ENCODE measurements around the gene HYLS1.
"Not testable (repeated sequence)": the region's sequence is repeated elsewhere in the genome, so short reads cannot be mapped to it uniquely, and the experiment has no call there.

Gene HYLS1, protein sequence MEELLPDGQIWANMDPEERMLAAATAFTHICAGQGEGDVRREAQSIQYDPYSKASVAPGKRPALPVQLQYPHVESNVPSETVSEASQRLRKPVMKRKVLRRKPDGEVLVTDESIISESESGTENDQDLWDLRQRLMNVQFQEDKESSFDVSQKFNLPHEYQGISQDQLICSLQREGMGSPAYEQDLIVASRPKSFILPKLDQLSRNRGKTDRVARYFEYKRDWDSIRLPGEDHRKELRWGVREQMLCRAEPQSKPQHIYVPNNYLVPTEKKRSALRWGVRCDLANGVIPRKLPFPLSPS

DNA sequence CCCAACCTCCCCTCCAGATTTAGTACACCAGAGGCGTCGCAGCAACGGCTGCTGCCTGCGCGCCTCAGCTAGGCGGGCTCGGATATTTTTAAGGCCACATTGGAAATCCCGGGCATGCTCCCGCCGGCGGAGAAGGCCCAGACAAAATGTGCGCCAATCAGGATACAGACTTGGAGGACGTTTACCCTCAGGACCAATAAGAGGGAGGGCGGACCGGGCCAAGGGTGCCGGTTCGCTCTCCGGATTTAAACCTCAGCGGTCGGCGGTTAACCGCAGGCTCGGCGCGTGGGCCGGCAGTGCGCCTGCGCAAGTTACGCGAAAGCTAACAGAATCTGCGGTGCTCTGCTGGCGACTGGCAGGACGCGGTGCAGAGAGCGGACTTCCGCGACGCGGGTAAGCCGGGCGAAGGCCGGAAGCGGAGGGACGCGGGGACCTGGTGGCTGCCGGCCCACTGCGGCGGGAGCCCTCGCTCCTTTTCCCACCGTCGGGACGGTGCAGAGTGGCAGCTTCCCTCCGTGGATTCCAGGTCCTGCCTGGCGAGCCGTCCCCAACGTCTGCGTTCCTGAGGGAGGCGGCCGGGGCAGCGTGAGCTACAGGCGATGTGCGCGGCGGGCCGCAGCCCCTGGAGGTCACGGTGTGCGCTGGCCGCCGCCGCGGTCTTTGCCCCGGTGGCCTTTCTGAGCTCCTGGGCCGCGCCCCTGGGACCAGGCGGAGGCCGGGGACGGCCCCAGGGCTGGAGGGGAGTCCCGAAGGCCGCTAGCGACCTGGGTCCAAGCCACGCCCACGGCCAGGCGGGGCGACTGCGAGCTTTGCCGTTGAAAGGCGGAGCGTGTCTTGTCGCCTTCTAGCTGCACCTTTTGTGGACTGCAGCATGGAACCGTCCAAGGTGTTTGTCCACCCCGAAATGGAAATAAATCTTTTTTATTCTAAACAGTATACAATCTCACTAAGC lies at the start of gene HYLS1:
Gene HYLS1, plus strand, starts transcription at position 296 of the 952 bp plus-strand sequence. CDS start 11,701 bp downstream, outside the sequence.
- peak; percentile 91 for DNase-seq

DNA sequence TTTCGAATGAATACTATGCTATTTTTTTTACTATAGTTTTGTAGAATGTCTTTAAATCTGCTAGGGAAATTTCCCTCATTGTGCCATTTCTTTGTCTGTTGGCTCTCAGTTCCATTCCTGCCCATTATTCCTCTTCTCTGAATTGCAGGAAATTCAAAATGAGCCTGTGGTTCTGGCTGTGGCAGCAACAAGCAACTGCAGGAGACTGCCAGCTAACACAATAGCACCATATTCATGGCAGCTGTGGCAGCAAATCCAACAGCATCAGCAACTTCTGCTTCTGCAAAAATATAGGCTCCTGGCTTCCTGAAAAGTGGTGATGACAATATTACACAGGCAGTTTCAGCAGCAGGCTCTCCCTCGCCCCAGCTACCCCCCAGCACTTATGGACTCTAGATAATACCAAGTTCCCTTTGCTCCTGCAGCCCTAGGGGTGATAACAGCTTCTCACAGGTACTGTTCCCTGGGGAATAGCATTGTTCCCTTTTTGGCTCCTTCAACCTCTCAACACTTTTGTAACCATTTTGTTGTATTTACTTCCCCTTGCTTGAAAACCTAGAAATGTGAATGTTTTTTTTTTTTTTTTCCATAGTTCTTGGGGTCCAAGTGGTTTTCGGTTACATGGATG lies 45.0 kb upstream of the HYLS1 start:
- DNase-seq, result no peak

DNA sequence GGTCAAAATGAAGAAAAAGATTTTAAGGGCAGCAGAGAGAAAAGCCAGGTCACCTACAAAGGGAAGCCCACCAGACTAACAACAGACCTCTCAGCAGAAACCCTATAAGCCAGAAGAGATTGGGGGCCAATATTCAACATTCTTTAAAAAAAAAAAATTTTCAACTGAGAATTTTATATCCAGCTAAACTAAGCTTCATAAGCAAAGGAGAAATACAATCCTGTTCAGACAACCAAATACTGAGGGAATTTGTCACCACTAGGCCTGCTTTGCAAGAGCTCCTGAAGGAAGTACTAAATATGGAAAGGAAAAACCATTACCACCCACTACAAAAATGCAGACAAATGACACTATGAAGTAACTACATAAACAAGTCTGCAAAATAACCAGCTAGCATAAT lies 41.3 kb upstream of the HYLS1 start:
- DNase-seq, result no peak

GRCh38 chr11:125857670-125858069 lies 29.8 kb upstream of the HYLS1 start:
- not testable (repeated sequence) for DNase-seq

DNA sequence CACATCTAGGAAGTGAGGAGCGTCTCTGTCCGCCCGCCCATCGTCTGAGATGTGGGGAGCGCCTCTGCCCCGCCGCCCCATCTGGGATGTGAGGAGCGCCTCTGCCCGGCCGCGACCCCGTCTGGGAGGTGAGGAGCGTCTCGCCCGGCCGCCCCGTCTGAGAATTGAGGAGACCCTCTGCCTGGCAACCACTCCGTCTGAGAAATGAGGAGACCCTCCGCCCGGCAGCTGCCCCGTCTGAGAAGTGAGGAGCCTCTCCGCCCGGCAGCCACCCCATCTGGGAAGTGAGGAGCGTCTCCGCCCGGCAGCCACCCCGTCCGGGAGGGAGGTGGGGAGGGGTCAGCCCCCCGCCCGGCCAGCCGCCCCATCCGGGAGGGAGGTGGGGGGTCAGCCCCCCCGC lies 24.7 kb upstream of the HYLS1 start:
- DNase-seq, result not testable (repeated sequence)

- DNase-seq, result not testable (repeated sequence)
Observed at GRCh38 chr11:125865354-125865753, 22.1 kb upstream of the HYLS1 start.

- no peak for DNase-seq
Observed at GRCh38 chr11:125869521-125869920, 17.9 kb upstream of the HYLS1 start.

DNA sequence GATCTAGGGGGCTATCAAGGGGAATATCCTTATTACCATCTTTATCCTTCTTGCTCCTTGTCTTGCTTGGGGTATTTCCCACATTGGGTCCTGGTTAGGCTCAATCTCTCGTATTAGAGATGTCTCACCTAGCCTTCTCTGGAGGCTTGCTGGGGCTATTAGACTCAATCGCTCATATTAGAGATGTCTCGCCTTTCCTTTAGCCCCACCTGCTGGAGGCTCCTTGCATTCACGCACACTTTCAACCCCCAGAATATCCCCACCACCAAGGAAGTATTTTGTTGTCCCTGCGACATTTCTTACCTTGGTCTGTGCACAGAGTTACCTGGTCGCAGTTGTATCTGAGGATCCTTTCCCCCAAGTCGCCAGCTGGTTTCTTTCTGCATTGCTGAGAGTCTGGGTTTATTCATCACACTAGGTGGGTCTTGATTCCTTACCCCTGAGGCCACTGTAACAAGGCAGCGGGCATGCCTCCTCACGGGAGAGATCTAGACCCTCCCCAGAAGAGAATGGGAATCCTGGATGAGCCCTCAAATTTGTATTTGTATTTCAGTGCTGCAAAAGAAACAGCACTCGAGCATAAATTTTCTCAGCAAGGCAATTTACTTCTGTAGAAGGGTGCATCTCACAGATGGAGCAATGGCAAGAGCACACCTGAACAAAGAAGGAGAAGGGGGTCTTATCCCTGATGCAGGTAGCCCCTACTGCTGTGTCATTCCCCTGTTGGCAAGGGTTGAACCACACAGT lies 15.9 kb upstream of the HYLS1 start:
- DNase-seq, result no peak

GRCh38 chr11:125872138-125872491 lies 15.4 kb upstream of the HYLS1 start:
- DNase-seq, result no peak

GRCh38 chr11:125873881-125874555 lies 13.4 kb upstream of the HYLS1 start:
- DNase-seq, result no peak

GRCh38 chr11:125874556-125875124 lies 12.8 kb upstream of the HYLS1 start:
- DNase-seq, result peak; percentile 58

DNA sequence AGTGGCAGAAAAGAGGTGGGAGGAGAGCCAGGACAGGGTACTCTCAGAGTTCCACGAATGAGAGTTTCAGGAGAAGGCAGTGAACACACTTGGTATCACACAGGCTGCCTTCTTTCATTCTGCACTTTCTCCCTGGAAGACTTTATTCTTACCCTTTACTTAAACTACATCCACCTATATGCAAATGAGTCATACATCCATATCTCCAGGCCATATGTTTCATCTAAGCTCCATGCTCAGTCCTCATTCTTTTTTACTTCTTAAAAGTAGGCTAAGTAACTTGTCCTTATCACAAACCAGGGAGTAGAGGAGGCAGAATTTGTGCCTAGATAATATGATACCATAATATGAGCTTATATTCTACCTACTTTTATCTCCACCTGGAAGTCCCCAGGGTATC lies 6.2 kb upstream of the HYLS1 start:
- DNase-seq, result no peak

DNA sequence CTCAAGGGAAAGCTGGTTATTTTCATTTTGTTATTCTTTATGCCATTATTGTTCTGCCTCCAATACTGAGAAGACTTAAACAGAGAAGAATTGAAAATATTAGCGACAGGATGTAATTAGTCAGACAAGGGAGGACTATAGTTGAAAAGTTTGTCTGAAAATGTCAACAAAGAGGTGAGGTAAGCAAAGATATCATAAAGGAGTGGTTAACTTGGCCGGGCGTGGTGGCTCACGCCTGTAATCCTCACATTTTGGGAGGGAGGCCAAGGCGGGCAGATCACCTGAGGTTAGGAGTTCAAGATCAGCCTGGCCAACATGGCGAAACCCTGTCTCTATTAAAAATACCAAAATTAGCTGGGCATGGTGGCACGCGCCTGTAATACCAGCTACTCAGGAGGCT lies 4.1 kb upstream of the HYLS1 start:
- DNase-seq, result no peak

- no peak for DNase-seq
Observed at GRCh38 chr11:125886997-125887372, 483 bp upstream of the HYLS1 start.

- DNase-seq, result no peak
Observed at GRCh38 chr11:125890447-125891100, 3.1 kb downstream of the HYLS1 start.

GRCh38 chr11:125892071-125892470 lies 4.6 kb downstream of the HYLS1 start:
- no peak for DNase-seq

- DNase-seq, result no peak
Observed at GRCh38 chr11:125892994-125893393, 5.5 kb downstream of the HYLS1 start.

GRCh38 chr11:125901872-125902271 lies 14.4 kb downstream of the HYLS1 start:
- DNase-seq, result no peak

- DNase-seq, result no peak
Observed at GRCh38 chr11:125902277-125902926, 14.9 kb downstream of the HYLS1 start.

DNA sequence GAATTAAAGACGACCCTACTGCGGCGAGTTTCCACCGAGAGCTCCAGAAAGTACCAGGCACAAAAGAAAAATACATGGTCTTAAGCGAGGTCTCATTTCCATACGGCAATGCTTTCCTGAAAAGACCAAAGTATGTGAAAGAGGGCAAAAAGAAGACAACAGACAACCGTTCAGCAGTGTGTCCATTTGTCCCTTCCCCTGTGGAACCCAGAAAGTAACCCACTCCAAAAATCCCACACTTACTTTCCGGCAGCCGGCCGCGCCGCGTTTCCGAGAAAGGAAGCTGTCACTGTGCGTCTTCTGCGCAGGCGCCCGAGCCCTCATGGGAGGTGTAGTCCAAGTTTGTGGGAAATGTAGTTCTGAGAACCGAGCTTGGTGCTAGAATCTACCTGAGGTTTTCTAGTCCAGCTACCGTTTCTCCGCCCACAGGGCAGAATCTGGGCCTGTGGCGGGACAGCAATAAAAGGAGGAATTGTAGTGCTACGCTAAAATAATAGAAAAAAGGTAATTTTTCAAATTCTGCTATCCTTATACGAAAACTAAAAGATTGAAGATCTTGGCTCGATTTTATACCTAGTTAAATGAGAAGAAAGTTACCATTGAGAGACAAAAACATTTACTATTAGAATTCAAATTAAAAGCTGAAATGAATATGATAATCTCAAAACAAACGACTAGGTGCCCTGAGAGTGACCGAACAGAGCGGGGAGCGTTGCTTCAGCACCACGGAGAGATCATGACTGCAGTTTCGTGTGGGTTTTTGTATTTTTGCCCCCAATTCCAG lies 15.7 kb downstream of the HYLS1 start, which contains the start of gene PUS3:
Gene PUS3, minus strand, starts transcription at position 280 of the 784 bp plus-strand sequence. CDS start 6,922 bp downstream, outside the sequence.
- DNase-seq, result peak; percentile 93
